H1 (cell line): ENCODE measurements around the gene GALNT15. TPM values are rescaled to one million over a fixed set of nuclear protein-coding genes. Genes with fewer than 3 reads are reported as not detected.

Source experiments
- CTCF ChIA-PET: fragments of 300-600 bp; sonication (Branson Sonifier 250); formaldehyde crosslinking; loops from one replicate; lab custom pipeline; 2021; ENCODE audit not compliant: partially characterized antibody; lab: Charles Lee
- POLR2A ChIA-PET: fragments of 300-600 bp; sonication (Branson Sonifier 250); formaldehyde crosslinking; loops from one replicate; lab custom pipeline; 2021; ENCODE audit warnings: inconsistent platforms; ENCODE audit not compliant: partially characterized antibody; lab: Charles Lee
- DNase-seq, 2 experiments: peaks; one replicate each; pipeline versions ENCODE4 v3.0.0 to v3.0.0-alpha.2; 2010 to 2022; ENCODE audit warnings: low spot score in 2 of 2, low read depth in 1 of 2, mixed read lengths in 1 of 2
- FAIRE-seq: peaks from 2 replicates; lab custom pipeline; 2011; peaks lifted over from hg19 to GRCh38; lab: Jason Lieb, UNC
- H2AFZ ChIP-seq: 2 replicates; pipeline ENCODE4 v1.8.1; 2012; ENCODE audit warnings: low read length, inconsistent platforms
- H2AK5ac ChIP-seq: 2 replicates; pipeline ENCODE4 v1.6.1; 2013; ENCODE audit warnings: low read depth, low read length
- H2BK120ac ChIP-seq: replicated peaks from 2 replicates; pipeline ENCODE3; 2013; ENCODE audit warnings: low read depth, low read length, inconsistent platforms
- H2BK12ac ChIP-seq: 2 replicates; pipeline ENCODE4 v1.6.1; 2013; ENCODE audit warnings: low read depth, low read length
- H2BK15ac ChIP-seq: 2 replicates; pipeline ENCODE4 v1.6.1; 2013; ENCODE audit warnings: low read length
- H2BK20ac ChIP-seq: 2 replicates; pipeline ENCODE4 v1.6.1; 2013; ENCODE audit warnings: low read length
- H2BK5ac ChIP-seq: 2 replicates; pipeline ENCODE4 v1.6.1; 2013; ENCODE audit warnings: low read depth, low read length
- H3K14ac ChIP-seq: 2 replicates; pipeline ENCODE4 v1.6.1; 2013; ENCODE audit warnings: inconsistent platforms; ENCODE audit not compliant: insufficient read length
- H3K18ac ChIP-seq: 2 replicates; pipeline ENCODE4 v1.6.1; 2013; ENCODE audit warnings: low read length; ENCODE audit errors: extremely low read depth
- H3K23ac ChIP-seq: 2 replicates; pipeline ENCODE4 v1.6.1; 2013; ENCODE audit warnings: inconsistent platforms; ENCODE audit not compliant: insufficient read length
- H3K23me2 ChIP-seq: 2 replicates; pipeline ENCODE4 v1.6.1; 2013; ENCODE audit warnings: low read depth, low read length
- H3K27ac ChIP-seq: 2 replicates; pipeline ENCODE4 v1.6.1; 2011; ENCODE audit warnings: low read depth, low read length, inconsistent platforms
- H3K27me3 ChIP-seq, 4 experiments: replicated peaks in 1 of 4; 1 replicate in 1 of 4; 2 replicates in 3 of 4; pipeline versions ENCODE4 v1.6.1 to v1.8.1; 2011 to 2013; ENCODE audit warnings: low read length in 3 of 4, mild to moderate bottlenecking in 3 of 4, inconsistent platforms in 2 of 4, mixed read lengths in 2 of 4, moderate library complexity in 1 of 4; ENCODE audit not compliant: control insufficient read depth in 3 of 4, insufficient read depth in 3 of 4; ENCODE audit errors: extremely low read depth in 1 of 4
- H3K36me3 ChIP-seq, 4 experiments: 2 replicates each; pipeline versions ENCODE4 v1.6.1 to v1.8.1; 2011 to 2013; ENCODE audit warnings: mild to moderate bottlenecking in 4 of 4, low read length in 3 of 4, moderate library complexity in 2 of 4, control low read depth in 1 of 4, inconsistent platforms in 1 of 4; ENCODE audit not compliant: insufficient read depth in 4 of 4, control insufficient read depth in 2 of 4
- H3K4ac ChIP-seq: replicated peaks from 2 replicates; pipeline ENCODE3; 2013; ENCODE audit warnings: low read length, low read depth, mixed read lengths, inconsistent platforms; ENCODE audit not compliant: insufficient read length
- H3K4me1 ChIP-seq, 4 experiments: replicated peaks in 1 of 4; 1 replicate in 1 of 4; 2 replicates in 3 of 4; pipeline versions ENCODE4 v1.6.1 to v1.8.1; 2011 to 2013; ENCODE audit warnings: low read length in 3 of 4, inconsistent platforms in 2 of 4, mixed read lengths in 1 of 4; ENCODE audit not compliant: insufficient read depth in 4 of 4, control insufficient read depth in 3 of 4
- H3K4me2 ChIP-seq, 2 experiments: 2 replicates each; pipeline versions ENCODE4 v1.6.1 to v1.8.1; 2011 to 2013; ENCODE audit warnings: low read depth in 2 of 2, low read length in 2 of 2, control low read depth in 1 of 2, inconsistent platforms in 1 of 2, mild to moderate bottlenecking in 1 of 2; ENCODE audit not compliant: insufficient read depth in 1 of 2
- H3K4me3 ChIP-seq, 4 experiments: fragments of 200-600, 300-600 bp in 1 of 4; sonication (generic), shearing (Covaris generic), sonication (Bioruptor Twin) in 1 of 4; 2 replicates each; pipeline versions ENCODE4 v1.5.1 to v1.8.1; 2011 to 2016; ENCODE audit warnings: low read length in 4 of 4, low read depth in 3 of 4, control low read depth in 2 of 4, inconsistent platforms in 2 of 4, mild to moderate bottlenecking in 2 of 4, mixed read lengths in 1 of 4, moderate library complexity in 1 of 4; ENCODE audit not compliant: insufficient read depth in 2 of 4; ENCODE audit errors: extremely low read depth in 1 of 4
- H3K56ac ChIP-seq: replicated peaks from 2 replicates; pipeline ENCODE3; 2013; ENCODE audit warnings: low read depth, mild to moderate bottlenecking, mixed read lengths, low read length, inconsistent platforms; ENCODE audit not compliant: insufficient read length
- H3K79me1 ChIP-seq: 2 replicates; pipeline ENCODE4 v1.6.1; 2013; ENCODE audit warnings: low read depth, low read length, control low read depth
- H3K79me2 ChIP-seq, 2 experiments: 2 replicates each; pipeline versions ENCODE4 v1.6.1 to v1.8.1; 2012 to 2013; ENCODE audit warnings: low read length in 2 of 2, mild to moderate bottlenecking in 2 of 2, inconsistent platforms in 1 of 2; ENCODE audit not compliant: insufficient read depth in 2 of 2, control insufficient read depth in 1 of 2
- H3K9ac ChIP-seq, 4 experiments: replicated peaks in 1 of 4; 1 replicate in 1 of 4; 2 replicates in 3 of 4; pipeline versions ENCODE4 v1.6.1 to v1.8.1; 2011 to 2013; ENCODE audit warnings: low read depth in 3 of 4, low read length in 3 of 4, control low read depth in 2 of 4, mild to moderate bottlenecking in 2 of 4, moderate library complexity in 2 of 4, inconsistent platforms in 1 of 4; ENCODE audit errors: extremely low read depth in 1 of 4
- H3K9me3 ChIP-seq, 2 experiments: 2 replicates each; pipeline versions ENCODE4 v1.6.1 to v1.8.1; 2012 to 2013; ENCODE audit warnings: mild to moderate bottlenecking in 2 of 2, moderate library complexity in 2 of 2, control low read depth in 1 of 2, inconsistent platforms in 1 of 2, low read depth in 1 of 2, low read length in 1 of 2, mixed read lengths in 1 of 2; ENCODE audit not compliant: insufficient read depth in 2 of 2
- H4K20me1 ChIP-seq, 2 experiments: replicated peaks in 1 of 2; 2 replicates each; pipeline versions ENCODE3 to v1.8.1; 2011 to 2013; ENCODE audit warnings: inconsistent platforms in 2 of 2, low read length in 2 of 2, mild to moderate bottlenecking in 1 of 2; ENCODE audit not compliant: insufficient read depth in 2 of 2, control insufficient read depth in 1 of 2
- H4K5ac ChIP-seq: 2 replicates; pipeline ENCODE4 v1.6.1; 2013; ENCODE audit warnings: low read length, low read depth, mixed read lengths, inconsistent platforms; ENCODE audit not compliant: insufficient read length
- H4K8ac ChIP-seq: 2 replicates; pipeline ENCODE4 v1.8.0; 2013; ENCODE audit warnings: mild to moderate bottlenecking, moderate library complexity, low read length, inconsistent platforms; ENCODE audit not compliant: insufficient read depth; ENCODE audit errors: extremely low read depth
- H4K91ac ChIP-seq: replicated peaks from 2 replicates; pipeline ENCODE3; 2013; ENCODE audit warnings: low read length, mixed read lengths, inconsistent platforms; ENCODE audit not compliant: insufficient read length
- TAF1 ChIP-seq: IDR thresholded peaks from 2 replicates; pipeline ENCODE4 v1.6.1; 2011; ENCODE audit warnings: mild to moderate bottlenecking, low read depth, low read length
- TEAD4 ChIP-seq: IDR thresholded peaks from 2 replicates; pipeline ENCODE4 v1.6.1; 2012; ENCODE audit warnings: low read depth, low read length, inconsistent platforms, mixed read lengths
- WGBS, 2 experiments: shearing (Covaris generic) in 1 of 2; methylation state at CpG; one replicate each; pipeline versions ENCODE4 v1.1.6 to v1.1.7; 2013 to 2015; ENCODE audit warnings: low lambda C conversion rate in 2 of 2, mixed read lengths in 2 of 2, inconsistent platforms in 1 of 2, low coverage in 1 of 2, missing lambda C conversion rate in 1 of 2; ENCODE audit not compliant: insufficient replicate concordance in 2 of 2, insufficient coverage in 1 of 2, insufficient read length in 1 of 2; ENCODE audit errors: extremely low coverage in 1 of 2, missing lambda C conversion rate in 1 of 2; 5-methylcytosine and 5-hydroxymethylcytosine counted together
- polyA plus RNA-seq, 7 experiments: library from polyadenylated mRNA; depleted of rRNA in 3 of 7; stranded (reverse) in 5 of 7; unstranded in 2 of 7; fragments of >200 nt in 5 of 7; fragments of 200-250 nt in 2 of 7; gene quantifications; 1 replicate in 5 of 7; 2 replicates in 1 of 7; 4 replicates in 1 of 7; pipeline versions ENCODE4 v1.2.1 to v1.2.3, GENCODE V29; 2011 to 2013; ENCODE audit warnings: missing spikeins in 2 of 7, mixed read lengths in 2 of 7
- total RNA-seq: library from RNA; stranded (reverse); fragmentation: NEBNext Ultra II Directional; extraction: Animal tissue kit (Norgen Biotek cat#: 25700); gene quantifications from 2 replicates; pipeline ENCODE4 v1.2.1, GENCODE V29; 2021

GALNT15 gene
- total and polyA plus RNA-seq, 2 of the 8 experiments (the other 6 are each of a cell fraction or from before 2014, with no cell fraction given): 0.02 TPM; not detected in 1

DNA sequence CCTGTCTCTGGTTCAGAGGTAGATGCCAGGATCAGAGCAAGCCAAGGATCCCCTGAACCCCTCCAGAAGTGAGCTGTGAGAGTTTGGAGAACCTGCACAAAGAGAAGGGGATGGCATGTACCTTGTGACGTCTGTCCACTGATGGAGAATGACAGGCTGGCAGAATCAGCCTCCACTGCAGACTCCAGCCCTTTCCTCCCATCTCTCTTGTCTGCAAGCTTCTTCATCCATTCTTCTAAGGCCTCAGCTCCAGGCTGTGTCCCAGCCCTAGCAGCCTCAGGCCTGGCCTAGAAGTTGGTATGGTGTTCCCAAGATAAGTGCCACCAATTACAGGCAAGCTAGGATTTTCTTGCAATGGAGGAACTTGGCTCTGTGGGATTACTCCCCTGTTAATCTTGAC is 8.6 kb downstream of the GALNT15 start:
- no peak overlapping the region for H2AK5ac ChIP-seq
- WGBS, 2 experiments: 91% methylated on average over 1 of the region's 1 CpG; no CpG with 5 or more reads in 1 of the 2 experiments
- no peak overlapping the region for H2BK120ac ChIP-seq
- H3K36me3 ChIP-seq: no peaks in the 10 kb centered on the region
- H3K18ac ChIP-seq: no peak overlapping the region
- H3K79me2 ChIP-seq: no peaks in the 10 kb centered on the region
- ChIA-PET CTCF (interaction anchor here (0.9 to 4.2 kb wide), 11 partner anchors 10 to 133 kb away, joined by 3 to 18 read pairs (median 4); no protein-coding TSS in a partner anchor), POLR2A (interaction anchor here (0.5 kb wide), 1 partner anchor 859 kb away, joined by 4 read pairs; no protein-coding TSS in a partner anchor)
- no peak overlapping the region for H3K14ac ChIP-seq
- no peak overlapping the region for H3K23ac ChIP-seq
- FAIRE-seq: no peak
- H3K4me2 ChIP-seq: no peak overlapping the region
- no peak overlapping the region for H2BK15ac ChIP-seq
- peaks cover under 1% of the 10 kb centered on the region; the same call in 1 of the 2 replicates for H3K23me2 ChIP-seq
- no peaks in the 10 kb centered on the region for H4K20me1 ChIP-seq
- no peak overlapping the region for H3K27ac ChIP-seq
- no peak overlapping the region for H4K91ac ChIP-seq
- H3K79me1 ChIP-seq: no peaks in the 10 kb centered on the region
- H3K56ac ChIP-seq: no peak overlapping the region
- no peak overlapping the region for H3K4me3 ChIP-seq
- H2BK20ac ChIP-seq: no peak overlapping the region
- H2BK12ac ChIP-seq: no peak overlapping the region
- TF ChIP-seq TAF1: no peak
- no peak for TF ChIP-seq TEAD4
- TF ChIP-seq, all 59 proteins: peak for 0
- Histone ChIP-seq H3K9me3 (no peaks in the 10 kb centered on the region), H2AFZ (no peak overlapping the region), H3K9ac (no peak overlapping the region), H3K4me1 (peaks cover 0 to 3% (median 0%) of the 10 kb centered on the region in 4 experiments; a peak in 1 of 7 replicates), H2BK5ac (no peak overlapping the region), H4K5ac (no peak overlapping the region), H3K4ac (no peak overlapping the region), H3K27me3 (no peaks in the 10 kb centered on the region), H4K8ac (no peak overlapping the region)
- no peak for DNase-seq
